LNCaP clone FGC (cell line): ENCODE data around the gene IL16.

ENCODE experiments used
- DNase-seq: peaks from one replicate; pipeline ENCODE4 v3.0.0-alpha.2; 2011; ENCODE audit warnings: low read depth
- H3K4me3 ChIP-seq: 2 replicates; pipeline ENCODE4 v1.5.1; 2011; ENCODE audit warnings: mild to moderate bottlenecking, low read depth, low read length, control low read depth
- TF ChIP-seq, protein P1 (sequence below): IDR thresholded peaks from 2 replicates; pipeline ENCODE4 v1.5.1; 2012; ENCODE audit warnings: mild to moderate bottlenecking; ENCODE audit not compliant: control insufficient read depth, insufficient read depth; ENCODE audit errors: extremely low read depth

Gene IL16

DNA sequence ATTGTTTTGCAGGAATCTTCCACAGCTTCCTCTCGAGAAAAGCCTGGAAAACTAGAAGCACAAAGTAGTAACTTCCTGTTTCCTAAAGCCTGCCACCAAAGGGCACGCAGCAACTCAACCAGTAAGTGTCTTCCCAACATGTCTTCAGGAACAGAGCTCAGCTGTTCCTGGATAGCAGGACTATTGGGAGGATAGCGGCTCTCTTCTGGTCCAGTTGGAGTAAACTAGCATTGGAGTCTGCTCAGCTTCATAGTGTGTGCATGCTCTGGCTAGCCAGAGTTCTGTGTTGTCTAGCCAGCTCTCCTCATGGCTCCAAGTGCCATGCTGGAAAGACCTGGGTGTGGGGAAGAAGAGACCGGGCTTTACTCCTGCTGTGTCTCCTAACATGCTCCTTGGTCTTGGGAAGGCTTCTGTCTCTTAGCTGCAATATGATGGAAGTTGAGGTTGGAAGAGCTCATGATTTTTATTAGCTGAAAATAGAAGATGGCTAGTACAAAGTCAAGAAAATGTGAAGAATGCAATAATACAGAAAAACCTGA is 63.1 kb downstream of the IL16 start:
- no peak for DNase-seq
- TF ChIP-seq, protein P1, sequence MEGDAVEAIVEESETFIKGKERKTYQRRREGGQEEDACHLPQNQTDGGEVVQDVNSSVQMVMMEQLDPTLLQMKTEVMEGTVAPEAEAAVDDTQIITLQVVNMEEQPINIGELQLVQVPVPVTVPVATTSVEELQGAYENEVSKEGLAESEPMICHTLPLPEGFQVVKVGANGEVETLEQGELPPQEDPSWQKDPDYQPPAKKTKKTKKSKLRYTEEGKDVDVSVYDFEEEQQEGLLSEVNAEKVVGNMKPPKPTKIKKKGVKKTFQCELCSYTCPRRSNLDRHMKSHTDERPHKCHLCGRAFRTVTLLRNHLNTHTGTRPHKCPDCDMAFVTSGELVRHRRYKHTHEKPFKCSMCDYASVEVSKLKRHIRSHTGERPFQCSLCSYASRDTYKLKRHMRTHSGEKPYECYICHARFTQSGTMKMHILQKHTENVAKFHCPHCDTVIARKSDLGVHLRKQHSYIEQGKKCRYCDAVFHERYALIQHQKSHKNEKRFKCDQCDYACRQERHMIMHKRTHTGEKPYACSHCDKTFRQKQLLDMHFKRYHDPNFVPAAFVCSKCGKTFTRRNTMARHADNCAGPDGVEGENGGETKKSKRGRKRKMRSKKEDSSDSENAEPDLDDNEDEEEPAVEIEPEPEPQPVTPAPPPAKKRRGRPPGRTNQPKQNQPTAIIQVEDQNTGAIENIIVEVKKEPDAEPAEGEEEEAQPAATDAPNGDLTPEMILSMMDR = no peak
- H3K4me3 ChIP-seq = no peak overlapping the region

DNA sequence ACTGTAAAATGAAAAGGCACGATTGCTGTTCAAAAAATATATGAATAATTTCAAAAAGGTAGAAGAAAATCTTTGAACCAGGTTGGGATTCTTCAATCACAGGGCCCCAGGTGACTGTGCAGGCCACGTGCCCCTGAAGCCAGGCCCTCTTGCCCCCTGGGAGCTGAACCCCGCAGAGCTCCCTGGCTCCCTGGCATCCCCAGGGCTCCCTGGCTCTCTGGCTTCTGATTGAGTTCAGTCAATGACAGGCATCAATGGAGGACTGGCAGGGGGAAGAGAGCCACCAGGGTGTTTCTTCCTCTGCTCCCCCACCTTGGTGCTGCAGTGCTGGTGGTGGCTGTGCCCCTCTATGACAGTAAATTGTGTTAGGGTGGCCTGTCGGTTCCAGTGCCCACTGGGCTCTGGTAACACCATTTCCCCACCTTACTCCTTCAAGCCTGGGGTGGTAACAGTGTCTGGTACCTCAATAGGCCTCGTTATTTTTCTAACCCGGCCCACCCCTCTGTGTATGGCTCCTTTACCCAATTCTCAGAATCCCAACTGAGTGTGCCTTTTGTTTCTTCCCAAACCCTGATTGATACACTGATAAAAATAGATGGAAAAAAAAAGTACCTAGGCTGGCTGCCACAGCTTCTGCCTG is 64.6 kb downstream of the IL16 start:
- TF ChIP-seq, protein P1 = no peak
- DNase-seq = no peak
- H3K4me3 ChIP-seq = no peak overlapping the region

DNA sequence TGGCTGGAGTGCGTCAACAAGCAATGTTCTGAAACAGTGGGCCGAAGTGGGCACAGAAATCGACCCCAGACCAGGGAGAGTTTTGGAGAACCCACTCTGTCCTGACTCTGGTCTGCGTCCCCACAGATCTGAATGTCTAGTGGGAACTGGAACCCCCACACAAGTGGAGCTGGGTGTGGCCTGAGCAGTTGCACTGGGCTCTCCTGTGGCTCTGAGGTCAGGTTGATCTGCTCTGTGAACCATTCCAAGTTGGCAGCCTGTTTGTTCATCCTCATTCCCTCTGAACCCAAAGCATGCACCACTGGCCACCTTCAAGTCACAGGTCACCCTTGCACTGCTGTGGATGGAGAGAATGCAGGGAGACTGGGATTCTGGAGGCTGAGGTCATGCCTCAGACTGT is 66.8 kb downstream of the IL16 start:
- TF ChIP-seq, protein P1 = no peak
- DNase-seq = no peak
- no peak overlapping the region for H3K4me3 ChIP-seq

DNA sequence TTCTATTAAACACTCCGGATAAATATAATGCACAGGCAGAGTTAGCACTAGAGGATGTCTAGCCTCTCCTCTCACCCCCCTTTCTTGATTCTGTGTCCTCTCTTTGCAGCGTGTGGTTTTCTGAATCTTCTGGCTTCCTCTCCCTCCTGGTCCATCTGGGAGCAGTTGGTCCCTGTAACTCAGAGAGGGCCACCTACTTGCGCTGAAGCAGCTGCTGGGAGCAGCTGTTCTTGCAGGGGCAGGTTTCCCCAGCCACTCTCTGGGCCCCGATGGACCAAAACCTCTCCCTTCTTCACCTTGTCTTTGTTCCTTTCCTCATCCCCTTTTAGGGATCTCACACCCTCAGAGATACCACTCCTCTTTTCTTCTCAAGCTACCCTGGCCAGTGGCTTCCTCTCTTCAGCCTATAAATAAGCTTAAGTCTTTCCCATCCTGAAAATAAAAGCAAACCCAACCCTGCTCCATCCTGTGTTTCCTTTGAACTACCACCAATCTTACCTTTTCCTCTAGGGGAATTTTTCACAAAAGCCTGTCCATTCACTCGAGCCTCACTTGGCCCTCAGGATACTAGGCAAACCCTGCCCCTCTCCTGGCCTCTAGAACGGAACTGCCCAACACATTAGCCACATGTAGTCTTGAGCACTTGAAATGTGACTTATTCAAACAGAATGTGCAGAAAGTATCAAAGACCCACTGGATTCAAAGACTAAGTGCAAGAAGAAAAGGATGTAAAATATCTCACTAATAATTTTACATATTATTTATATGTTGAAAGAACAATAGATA is 67.6 kb downstream of the IL16 start:
- TF ChIP-seq, protein P1 = no peak
- DNase-seq = no peak
- no peak overlapping the region for H3K4me3 ChIP-seq

DNA sequence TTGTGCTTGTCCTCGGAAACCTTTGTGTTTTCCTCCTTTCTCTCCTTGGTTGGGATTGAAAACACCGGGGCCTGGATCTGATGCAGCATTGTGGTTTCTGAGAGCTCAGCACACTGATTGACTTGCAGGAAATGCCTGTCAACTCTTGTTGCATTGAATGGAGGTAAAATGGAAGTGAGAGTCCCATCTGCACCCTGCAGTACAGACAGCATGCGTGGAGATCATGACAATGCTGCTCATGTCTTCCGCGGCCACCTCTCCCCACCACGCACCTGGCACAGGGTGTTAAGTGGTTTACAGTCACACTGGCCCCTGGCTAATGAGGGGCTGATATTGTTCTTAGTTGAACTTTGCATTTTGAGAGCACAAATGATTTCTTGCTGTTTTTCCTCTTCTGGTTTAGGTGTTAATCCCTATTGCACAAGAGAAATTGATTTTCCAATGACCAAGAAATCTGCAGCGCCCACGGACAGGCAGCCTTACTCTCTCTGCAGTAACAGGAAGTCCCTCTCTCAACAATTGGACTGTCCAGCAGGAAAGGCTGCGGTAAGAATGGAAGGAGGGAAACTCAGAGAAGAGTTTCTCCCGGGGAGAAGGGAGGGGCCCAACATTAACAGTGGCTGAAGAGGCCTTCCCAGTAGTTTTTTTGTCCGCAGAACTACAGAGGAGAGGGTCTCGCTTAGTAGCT is 68.7 kb downstream of the IL16 start:
- peak overlapping the region; percentile 38; the same call in 1 of the 2 replicates for H3K4me3 ChIP-seq
- DNase-seq = no peak
- TF ChIP-seq, protein P1 = no peak

DNA sequence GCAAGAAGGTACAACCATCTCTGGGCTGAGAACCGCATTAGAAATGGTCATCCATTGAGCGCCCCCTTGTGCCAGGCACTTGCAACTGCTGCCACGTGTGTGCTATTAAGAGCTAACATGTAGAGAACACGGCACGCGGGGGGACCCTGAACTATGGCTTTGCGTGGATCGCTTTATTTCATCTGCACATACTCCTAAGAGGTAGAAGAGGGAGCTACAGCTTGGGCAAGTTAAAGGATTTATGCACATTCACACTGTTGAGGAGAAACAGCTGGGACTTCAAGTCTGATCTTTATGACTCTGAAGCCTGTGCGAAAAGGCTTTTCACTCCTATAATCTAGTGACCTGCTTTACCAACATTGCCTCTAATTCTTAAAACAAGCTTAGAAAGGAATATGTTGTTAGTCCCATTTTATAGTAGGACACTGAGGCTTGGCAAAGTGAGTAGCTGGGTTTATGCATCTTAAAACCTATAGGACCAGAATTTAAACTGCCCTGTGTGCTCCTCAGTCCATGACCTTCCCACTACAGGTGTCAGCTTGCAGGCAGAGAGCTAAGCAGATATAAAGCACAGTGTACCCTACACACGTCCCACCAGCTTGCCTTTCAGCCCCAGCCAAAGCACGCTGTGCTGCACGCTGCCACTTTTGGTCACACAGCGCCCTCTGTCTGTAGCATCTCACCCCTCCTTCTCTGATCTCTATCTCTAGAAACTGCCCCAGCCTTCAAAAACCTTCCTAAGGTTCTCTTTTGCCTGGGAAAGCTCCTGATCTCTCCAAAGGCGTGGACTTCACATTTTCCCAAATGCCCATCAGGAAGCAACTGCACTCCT is 69.5 kb downstream of the IL16 start:
- H3K4me3 ChIP-seq = peak overlapping the region; percentile 38
- TF ChIP-seq, protein P1 = peak; percentile 97
- DNase-seq = peak; percentile 61
